ENCODE results near the gene EIF4EBP3. TPM values are rescaled to one million over a fixed set of nuclear protein-coding genes. Genes with fewer than 3 reads are reported as not detected.

The EIF4EBP3 gene
- polyA plus RNA-seq (1.0 TPM in 1 of 2 replicates, not detected in the other), polyA minus RNA-seq (not detected in 2 replicates)

- Histone ChIP-seq H3K9me2 (ENCODE audit: insufficient read depth, low read length) (no peaks in the 10 kb centered on the region), H3F3A (ENCODE audit: insufficient read depth, low read length, poor library complexity, severe bottlenecking) (no peaks in the 10 kb centered on the region), H3K9me3 (ENCODE audit: low read length) (no peaks in the 10 kb centered on the region), H3K36me3 (ENCODE audit: insufficient read depth, low read length) (no peaks in the 10 kb centered on the region), H3K27me3 (ENCODE audit: insufficient read depth, low read depth, low read length) (no peaks in the 10 kb centered on the region), H3K9ac (ENCODE audit: low read length) (peak within 1 kb of the TSS; percentile 9), H3K79me2 (replicated peaks; ENCODE audit: insufficient read depth, low read length) (peaks cover 2% of the 10 kb centered on the region), H3K4me3 (ENCODE audit: low read length) (peak within 1 kb of the TSS; percentile 54), H2AFZ (ENCODE audit: low read depth, low read length) (no peak within 1 kb of the TSS), H3K27ac (ENCODE audit: low read length) (no peak within 1 kb of the TSS), H4K20me1 (ENCODE audit: insufficient read depth) (no peaks in the 10 kb centered on the region), H3K4me2 (ENCODE audit: low read length) (no peak within 1 kb of the TSS)
- no peak for TF ChIP-seq EP300 (conservative IDR thresholded peaks at IDR 0.05; ENCODE audit: poor library complexity, severe bottlenecking)
- TF ChIP-seq, protein P1, sequence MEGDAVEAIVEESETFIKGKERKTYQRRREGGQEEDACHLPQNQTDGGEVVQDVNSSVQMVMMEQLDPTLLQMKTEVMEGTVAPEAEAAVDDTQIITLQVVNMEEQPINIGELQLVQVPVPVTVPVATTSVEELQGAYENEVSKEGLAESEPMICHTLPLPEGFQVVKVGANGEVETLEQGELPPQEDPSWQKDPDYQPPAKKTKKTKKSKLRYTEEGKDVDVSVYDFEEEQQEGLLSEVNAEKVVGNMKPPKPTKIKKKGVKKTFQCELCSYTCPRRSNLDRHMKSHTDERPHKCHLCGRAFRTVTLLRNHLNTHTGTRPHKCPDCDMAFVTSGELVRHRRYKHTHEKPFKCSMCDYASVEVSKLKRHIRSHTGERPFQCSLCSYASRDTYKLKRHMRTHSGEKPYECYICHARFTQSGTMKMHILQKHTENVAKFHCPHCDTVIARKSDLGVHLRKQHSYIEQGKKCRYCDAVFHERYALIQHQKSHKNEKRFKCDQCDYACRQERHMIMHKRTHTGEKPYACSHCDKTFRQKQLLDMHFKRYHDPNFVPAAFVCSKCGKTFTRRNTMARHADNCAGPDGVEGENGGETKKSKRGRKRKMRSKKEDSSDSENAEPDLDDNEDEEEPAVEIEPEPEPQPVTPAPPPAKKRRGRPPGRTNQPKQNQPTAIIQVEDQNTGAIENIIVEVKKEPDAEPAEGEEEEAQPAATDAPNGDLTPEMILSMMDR (IDR thresholded peaks at IDR 0.05; ENCODE audit: poor library complexity, severe bottlenecking), result peak; percentile 47
- peak; percentile 27 for TF ChIP-seq MXI1 (conservative IDR thresholded peaks at IDR 0.05; ENCODE audit: poor library complexity, severe bottlenecking)
- TF ChIP-seq POLR2AphosphoS5 (IDR thresholded peaks at IDR 0.05), result peak; percentile 32
- TF ChIP-seq RAD21 (conservative IDR thresholded peaks at IDR 0.05), result peak; percentile 23
- TF ChIP-seq TAF1 (IDR thresholded peaks at IDR 0.05; ENCODE audit: low read depth), result no peak
Observed at GRCh38 chr5:140547508-140548299, at the start of gene EIF4EBP3. Gene EIF4EBP3 (plus strand): TSS chr5:140547662. CDS start chr5:140547738, 76 bp downstream.

DNA sequence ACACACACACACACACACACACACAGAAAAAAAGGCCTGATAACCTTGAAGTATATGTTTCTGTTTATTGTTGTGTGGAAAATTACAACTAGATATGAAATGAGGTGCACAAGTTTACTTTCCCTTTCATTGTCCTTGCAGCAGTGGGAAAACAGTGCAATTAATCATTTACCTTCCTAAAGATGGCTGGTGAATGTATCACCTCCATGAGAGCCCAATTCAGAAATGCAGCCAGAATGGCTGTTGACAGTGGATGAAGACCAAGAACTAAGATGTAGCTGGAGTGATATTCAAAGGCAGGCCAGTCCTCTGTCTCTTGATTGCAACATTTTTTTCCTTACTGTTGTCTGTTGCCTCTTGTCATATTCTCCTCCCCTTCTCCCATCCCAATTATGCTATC, 49.6 kb upstream of the EIF4EBP3 start:
- Histone ChIP-seq H3K9ac (ENCODE audit: low read length) (no peak overlapping the region), H2AFZ (ENCODE audit: low read depth, low read length) (no peak overlapping the region), H3K4me2 (ENCODE audit: low read length) (no peak overlapping the region), H3K27me3 (ENCODE audit: insufficient read depth, low read depth, low read length) (no peaks in the 10 kb centered on the region), H3K27ac (ENCODE audit: low read length) (no peak overlapping the region), H3K79me2 (replicated peaks; ENCODE audit: insufficient read depth, low read length) (no peaks in the 10 kb centered on the region), H3K36me3 (ENCODE audit: insufficient read depth, low read length) (no peaks in the 10 kb centered on the region), H3F3A (ENCODE audit: insufficient read depth, low read length, poor library complexity, severe bottlenecking) (no peaks in the 10 kb centered on the region), H3K4me3 (ENCODE audit: low read length) (no peak overlapping the region), H3K9me2 (ENCODE audit: insufficient read depth, low read length) (no peaks in the 10 kb centered on the region), H3K9me3 (ENCODE audit: low read length) (no peaks in the 10 kb centered on the region), H4K20me1 (ENCODE audit: insufficient read depth) (no peaks in the 10 kb centered on the region)
- TF ChIP-seq, protein P1 (IDR thresholded peaks at IDR 0.05; ENCODE audit: poor library complexity, severe bottlenecking), result no peak
- no peak for TF ChIP-seq MXI1 (conservative IDR thresholded peaks at IDR 0.05; ENCODE audit: poor library complexity, severe bottlenecking)
- no peak for TF ChIP-seq SMC3 (conservative IDR thresholded peaks at IDR 0.05; ENCODE audit: poor library complexity)

DNA sequence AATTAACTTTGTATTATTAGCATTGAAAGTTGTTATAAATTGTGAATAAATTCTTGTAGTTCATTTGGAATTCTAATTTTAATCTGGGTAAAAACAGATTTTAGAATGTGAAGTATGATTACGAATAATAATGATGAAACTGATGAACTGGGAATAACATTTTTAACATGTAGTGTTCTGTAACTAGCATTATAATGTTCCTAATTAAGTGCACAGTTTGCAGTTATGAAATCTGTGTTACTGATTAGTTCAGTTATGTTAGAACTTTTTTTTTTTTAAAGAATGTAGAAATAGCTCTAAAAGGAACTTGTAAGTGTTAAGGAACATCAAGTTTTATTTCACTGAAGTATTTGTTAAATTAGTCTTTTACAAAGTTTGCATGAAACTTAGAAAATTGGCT, 48.9 kb upstream of the EIF4EBP3 start:
- no peaks in the 10 kb centered on the region for H3K36me3 ChIP-seq (ENCODE audit: insufficient read depth, low read length)
- no peaks in the 10 kb centered on the region for H3K9me3 ChIP-seq (ENCODE audit: low read length)
- no peak overlapping the region for H2AFZ ChIP-seq (ENCODE audit: low read depth, low read length)
- H3K4me3 ChIP-seq (ENCODE audit: low read length), result no peak overlapping the region
- no peaks in the 10 kb centered on the region for H4K20me1 ChIP-seq (ENCODE audit: insufficient read depth)
- H3K27ac ChIP-seq (ENCODE audit: low read length), result no peak overlapping the region
- no peak overlapping the region for H3K9ac ChIP-seq (ENCODE audit: low read length)
- no peak overlapping the region for H3K4me2 ChIP-seq (ENCODE audit: low read length)
- TF ChIP-seq TAF1 (IDR thresholded peaks at IDR 0.05; ENCODE audit: low read depth) (no peak), EP300 (conservative IDR thresholded peaks at IDR 0.05; ENCODE audit: poor library complexity, severe bottlenecking) (no peak), EZH2 (IDR thresholded peaks at IDR 0.05; ENCODE audit: borderline replicate concordance, insufficient read depth, low read length, poor library complexity, severe bottlenecking) (no peak), POLR2AphosphoS5 (IDR thresholded peaks at IDR 0.05) (no peak)
- H3K9me2 ChIP-seq (ENCODE audit: insufficient read depth, low read length), result no peaks in the 10 kb centered on the region
- no peaks in the 10 kb centered on the region for H3F3A ChIP-seq (ENCODE audit: insufficient read depth, low read length, poor library complexity, severe bottlenecking)
- no peaks in the 10 kb centered on the region for H3K27me3 ChIP-seq (ENCODE audit: insufficient read depth, low read depth, low read length)
- H3K79me2 ChIP-seq (replicated peaks; ENCODE audit: insufficient read depth, low read length), result no peaks in the 10 kb centered on the region

All from neural cell (in vitro differentiated cells).